ENCODE data around the gene CAPZA2. TPM values are rescaled to one million over a fixed set of nuclear protein-coding genes. Genes with fewer than 3 reads are reported as not detected.

The CAPZA2 gene
- total RNA-seq, 1 experiment from 2014 or later, result 153 TPM

DNA sequence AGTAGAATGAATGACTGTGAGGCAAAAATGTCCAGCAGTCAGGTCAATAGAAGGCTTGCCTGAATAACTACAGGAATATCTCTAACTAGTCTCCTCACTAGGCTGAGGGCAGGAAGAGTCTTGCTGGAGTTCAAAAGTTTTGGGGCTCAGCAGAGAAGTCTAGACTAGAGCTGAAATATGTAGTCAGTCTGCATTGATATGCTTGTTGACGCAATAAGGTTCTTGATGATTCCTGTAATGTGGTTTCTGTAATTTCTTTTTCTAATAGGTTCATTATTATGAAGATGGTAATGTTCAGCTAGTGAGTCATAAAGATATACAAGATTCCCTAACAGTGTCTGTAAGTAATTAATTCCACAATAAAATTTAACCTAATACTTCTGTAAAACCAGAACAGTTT is 49.4 kb downstream of the CAPZA2 start (continued):
- TF ChIP-seq, protein P1, sequence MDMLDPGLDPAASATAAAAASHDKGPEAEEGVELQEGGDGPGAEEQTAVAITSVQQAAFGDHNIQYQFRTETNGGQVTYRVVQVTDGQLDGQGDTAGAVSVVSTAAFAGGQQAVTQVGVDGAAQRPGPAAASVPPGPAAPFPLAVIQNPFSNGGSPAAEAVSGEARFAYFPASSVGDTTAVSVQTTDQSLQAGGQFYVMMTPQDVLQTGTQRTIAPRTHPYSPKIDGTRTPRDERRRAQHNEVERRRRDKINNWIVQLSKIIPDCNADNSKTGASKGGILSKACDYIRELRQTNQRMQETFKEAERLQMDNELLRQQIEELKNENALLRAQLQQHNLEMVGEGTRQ (CRISPR knock-in tag; IDR thresholded peaks at IDR 0.05), result no peak
- no peak for TF ChIP-seq NR2C2 (CRISPR knock-in tag; IDR thresholded peaks at IDR 0.05)
- TF ChIP-seq, protein P2, sequence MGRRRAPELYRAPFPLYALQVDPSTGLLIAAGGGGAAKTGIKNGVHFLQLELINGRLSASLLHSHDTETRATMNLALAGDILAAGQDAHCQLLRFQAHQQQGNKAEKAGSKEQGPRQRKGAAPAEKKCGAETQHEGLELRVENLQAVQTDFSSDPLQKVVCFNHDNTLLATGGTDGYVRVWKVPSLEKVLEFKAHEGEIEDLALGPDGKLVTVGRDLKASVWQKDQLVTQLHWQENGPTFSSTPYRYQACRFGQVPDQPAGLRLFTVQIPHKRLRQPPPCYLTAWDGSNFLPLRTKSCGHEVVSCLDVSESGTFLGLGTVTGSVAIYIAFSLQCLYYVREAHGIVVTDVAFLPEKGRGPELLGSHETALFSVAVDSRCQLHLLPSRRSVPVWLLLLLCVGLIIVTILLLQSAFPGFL (CRISPR knock-in tag; IDR thresholded peaks at IDR 0.05; ENCODE audit: borderline replicate concordance), result no peak
- TF ChIP-seq ZNF396 (CRISPR knock-in tag; IDR thresholded peaks at IDR 0.05; ENCODE audit: borderline replicate concordance), result no peak

DNA sequence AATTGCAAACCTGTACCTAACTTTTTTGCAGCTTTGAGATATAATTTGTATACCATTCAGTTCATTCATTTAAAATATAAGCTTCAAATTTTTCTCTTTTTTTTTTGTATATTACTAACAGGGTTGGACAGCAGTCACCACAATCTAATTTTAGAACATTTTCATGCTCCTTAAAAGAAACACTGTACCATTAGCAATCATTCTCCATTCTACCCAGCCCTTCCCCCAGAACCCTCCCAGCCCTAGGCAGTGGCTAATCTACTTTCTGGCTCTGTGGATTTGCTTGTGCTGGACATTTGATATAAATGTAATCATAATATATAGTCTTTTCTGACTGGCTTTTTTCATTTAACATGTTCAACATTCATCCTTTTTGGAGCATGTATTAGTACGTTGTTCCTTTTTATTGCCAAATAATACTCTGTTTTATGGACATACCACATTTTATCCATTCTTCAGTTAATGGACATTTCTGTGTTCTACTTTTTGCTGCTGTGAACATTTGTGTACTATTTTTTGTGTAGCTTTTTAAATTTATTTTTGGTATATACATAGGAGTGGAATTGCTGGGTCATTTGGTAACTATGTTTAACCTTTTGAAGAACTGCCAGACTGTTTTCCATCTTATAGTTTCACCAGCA is 50.0 kb downstream of the CAPZA2 start:
- ATAC-seq (no peak), DNase-seq (ENCODE audit: low spot score) (no peak)
- CTCF ChIA-PET, result interaction anchor here (1.6 kb wide), 1 partner anchor 18 kb away, joined by 6 read pairs; no protein-coding TSS in a partner anchor
- Mint-ChIP-seq H3K4me1 (no peaks in the 10 kb centered on the region), H3K36me3 (peaks cover 61% of the 10 kb centered on the region), H3K4me3 (no peak overlapping the region), H3K9me3 (no peaks in the 10 kb centered on the region), H3K27ac (no peak overlapping the region), H3K27me3 (ENCODE audit: low read depth) (no peaks in the 10 kb centered on the region)
- POLR2A ChIA-PET, result no interaction called here
- no peak for TF ChIP-seq RELA (CRISPR knock-in tag; IDR thresholded peaks at IDR 0.05; ENCODE audit: borderline replicate concordance)
- TF ChIP-seq, protein P3, sequence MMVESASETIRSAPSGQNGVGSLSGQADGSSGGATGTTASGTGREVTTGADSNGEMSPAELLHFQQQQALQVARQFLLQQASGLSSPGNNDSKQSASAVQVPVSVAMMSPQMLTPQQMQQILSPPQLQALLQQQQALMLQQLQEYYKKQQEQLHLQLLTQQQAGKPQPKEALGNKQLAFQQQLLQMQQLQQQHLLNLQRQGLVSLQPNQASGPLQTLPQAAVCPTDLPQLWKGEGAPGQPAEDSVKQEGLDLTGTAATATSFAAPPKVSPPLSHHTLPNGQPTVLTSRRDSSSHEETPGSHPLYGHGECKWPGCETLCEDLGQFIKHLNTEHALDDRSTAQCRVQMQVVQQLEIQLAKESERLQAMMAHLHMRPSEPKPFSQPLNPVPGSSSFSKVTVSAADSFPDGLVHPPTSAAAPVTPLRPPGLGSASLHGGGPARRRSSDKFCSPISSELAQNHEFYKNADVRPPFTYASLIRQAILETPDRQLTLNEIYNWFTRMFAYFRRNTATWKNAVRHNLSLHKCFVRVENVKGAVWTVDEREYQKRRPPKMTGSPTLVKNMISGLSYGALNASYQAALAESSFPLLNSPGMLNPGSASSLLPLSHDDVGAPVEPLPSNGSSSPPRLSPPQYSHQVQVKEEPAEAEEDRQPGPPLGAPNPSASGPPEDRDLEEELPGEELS (CRISPR knock-in tag; IDR thresholded peaks at IDR 0.05), result no peak
- TF ChIP-seq KAT7 (CRISPR knock-in tag; IDR thresholded peaks at IDR 0.05; ENCODE audit: borderline replicate concordance), result no peak
- TF ChIP-seq, protein P4, sequence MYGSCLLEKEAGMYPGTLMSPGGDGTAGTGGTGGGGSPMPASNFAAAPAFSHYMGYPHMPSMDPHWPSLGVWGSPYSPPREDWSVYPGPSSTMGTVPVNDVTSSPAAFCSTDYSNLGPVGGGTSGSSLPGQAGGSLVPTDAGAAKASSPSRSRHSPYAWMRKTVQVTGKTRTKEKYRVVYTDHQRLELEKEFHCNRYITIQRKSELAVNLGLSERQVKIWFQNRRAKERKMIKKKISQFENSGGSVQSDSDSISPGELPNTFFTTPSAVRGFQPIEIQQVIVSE (CRISPR knock-in tag; IDR thresholded peaks at IDR 0.05; ENCODE audit: borderline replicate concordance), result no peak
- no peak for TF ChIP-seq ZNF671 (CRISPR knock-in tag; IDR thresholded peaks at IDR 0.05)
- TF ChIP-seq SOX15 (CRISPR knock-in tag; IDR thresholded peaks at IDR 0.05), result no peak
- TF ChIP-seq, protein P5, sequence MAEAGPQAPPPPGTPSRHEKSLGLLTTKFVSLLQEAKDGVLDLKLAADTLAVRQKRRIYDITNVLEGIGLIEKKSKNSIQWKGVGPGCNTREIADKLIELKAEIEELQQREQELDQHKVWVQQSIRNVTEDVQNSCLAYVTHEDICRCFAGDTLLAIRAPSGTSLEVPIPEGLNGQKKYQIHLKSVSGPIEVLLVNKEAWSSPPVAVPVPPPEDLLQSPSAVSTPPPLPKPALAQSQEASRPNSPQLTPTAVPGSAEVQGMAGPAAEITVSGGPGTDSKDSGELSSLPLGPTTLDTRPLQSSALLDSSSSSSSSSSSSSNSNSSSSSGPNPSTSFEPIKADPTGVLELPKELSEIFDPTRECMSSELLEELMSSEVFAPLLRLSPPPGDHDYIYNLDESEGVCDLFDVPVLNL (CRISPR knock-in tag; IDR thresholded peaks at IDR 0.05; ENCODE audit: borderline replicate concordance, low read depth), result no peak
- TF ChIP-seq, protein P6, sequence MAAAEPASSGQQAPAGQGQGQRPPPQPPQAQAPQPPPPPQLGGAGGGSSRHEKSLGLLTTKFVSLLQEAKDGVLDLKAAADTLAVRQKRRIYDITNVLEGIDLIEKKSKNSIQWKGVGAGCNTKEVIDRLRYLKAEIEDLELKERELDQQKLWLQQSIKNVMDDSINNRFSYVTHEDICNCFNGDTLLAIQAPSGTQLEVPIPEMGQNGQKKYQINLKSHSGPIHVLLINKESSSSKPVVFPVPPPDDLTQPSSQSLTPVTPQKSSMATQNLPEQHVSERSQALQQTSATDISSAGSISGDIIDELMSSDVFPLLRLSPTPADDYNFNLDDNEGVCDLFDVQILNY (CRISPR knock-in tag; IDR thresholded peaks at IDR 0.05), result no peak
- no peak for TF ChIP-seq GABPB1 (CRISPR knock-in tag; IDR thresholded peaks at IDR 0.05)
- no peak for TF ChIP-seq ZNF232 (CRISPR knock-in tag; IDR thresholded peaks at IDR 0.05)
- no peak for TF ChIP-seq ELF4 (CRISPR knock-in tag; IDR thresholded peaks at IDR 0.05; ENCODE audit: low read depth)
- TF ChIP-seq GRHL2 (CRISPR knock-in tag; IDR thresholded peaks at IDR 0.05; ENCODE audit: insufficient replicate concordance, severe bottlenecking), result no peak
- TF ChIP-seq, protein P7, sequence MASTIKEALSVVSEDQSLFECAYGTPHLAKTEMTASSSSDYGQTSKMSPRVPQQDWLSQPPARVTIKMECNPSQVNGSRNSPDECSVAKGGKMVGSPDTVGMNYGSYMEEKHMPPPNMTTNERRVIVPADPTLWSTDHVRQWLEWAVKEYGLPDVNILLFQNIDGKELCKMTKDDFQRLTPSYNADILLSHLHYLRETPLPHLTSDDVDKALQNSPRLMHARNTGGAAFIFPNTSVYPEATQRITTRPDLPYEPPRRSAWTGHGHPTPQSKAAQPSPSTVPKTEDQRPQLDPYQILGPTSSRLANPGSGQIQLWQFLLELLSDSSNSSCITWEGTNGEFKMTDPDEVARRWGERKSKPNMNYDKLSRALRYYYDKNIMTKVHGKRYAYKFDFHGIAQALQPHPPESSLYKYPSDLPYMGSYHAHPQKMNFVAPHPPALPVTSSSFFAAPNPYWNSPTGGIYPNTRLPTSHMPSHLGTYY (CRISPR knock-in tag; IDR thresholded peaks at IDR 0.05), result no peak
- TF ChIP-seq ZNF263 (CRISPR knock-in tag; IDR thresholded peaks at IDR 0.05; ENCODE audit: low read depth), result no peak
- TF ChIP-seq, protein P8, sequence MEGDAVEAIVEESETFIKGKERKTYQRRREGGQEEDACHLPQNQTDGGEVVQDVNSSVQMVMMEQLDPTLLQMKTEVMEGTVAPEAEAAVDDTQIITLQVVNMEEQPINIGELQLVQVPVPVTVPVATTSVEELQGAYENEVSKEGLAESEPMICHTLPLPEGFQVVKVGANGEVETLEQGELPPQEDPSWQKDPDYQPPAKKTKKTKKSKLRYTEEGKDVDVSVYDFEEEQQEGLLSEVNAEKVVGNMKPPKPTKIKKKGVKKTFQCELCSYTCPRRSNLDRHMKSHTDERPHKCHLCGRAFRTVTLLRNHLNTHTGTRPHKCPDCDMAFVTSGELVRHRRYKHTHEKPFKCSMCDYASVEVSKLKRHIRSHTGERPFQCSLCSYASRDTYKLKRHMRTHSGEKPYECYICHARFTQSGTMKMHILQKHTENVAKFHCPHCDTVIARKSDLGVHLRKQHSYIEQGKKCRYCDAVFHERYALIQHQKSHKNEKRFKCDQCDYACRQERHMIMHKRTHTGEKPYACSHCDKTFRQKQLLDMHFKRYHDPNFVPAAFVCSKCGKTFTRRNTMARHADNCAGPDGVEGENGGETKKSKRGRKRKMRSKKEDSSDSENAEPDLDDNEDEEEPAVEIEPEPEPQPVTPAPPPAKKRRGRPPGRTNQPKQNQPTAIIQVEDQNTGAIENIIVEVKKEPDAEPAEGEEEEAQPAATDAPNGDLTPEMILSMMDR (IDR thresholded peaks at IDR 0.05), result no peak
- TF ChIP-seq, protein P9, sequence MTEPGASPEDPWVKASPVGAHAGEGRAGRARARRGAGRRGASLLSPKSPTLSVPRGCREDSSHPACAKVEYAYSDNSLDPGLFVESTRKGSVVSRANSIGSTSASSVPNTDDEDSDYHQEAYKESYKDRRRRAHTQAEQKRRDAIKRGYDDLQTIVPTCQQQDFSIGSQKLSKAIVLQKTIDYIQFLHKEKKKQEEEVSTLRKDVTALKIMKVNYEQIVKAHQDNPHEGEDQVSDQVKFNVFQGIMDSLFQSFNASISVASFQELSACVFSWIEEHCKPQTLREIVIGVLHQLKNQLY (CRISPR knock-in tag; IDR thresholded peaks at IDR 0.05), result no peak
- no peak for TF ChIP-seq MXD4 (CRISPR knock-in tag; IDR thresholded peaks at IDR 0.05; ENCODE audit: borderline replicate concordance)
- TF ChIP-seq, protein P10, sequence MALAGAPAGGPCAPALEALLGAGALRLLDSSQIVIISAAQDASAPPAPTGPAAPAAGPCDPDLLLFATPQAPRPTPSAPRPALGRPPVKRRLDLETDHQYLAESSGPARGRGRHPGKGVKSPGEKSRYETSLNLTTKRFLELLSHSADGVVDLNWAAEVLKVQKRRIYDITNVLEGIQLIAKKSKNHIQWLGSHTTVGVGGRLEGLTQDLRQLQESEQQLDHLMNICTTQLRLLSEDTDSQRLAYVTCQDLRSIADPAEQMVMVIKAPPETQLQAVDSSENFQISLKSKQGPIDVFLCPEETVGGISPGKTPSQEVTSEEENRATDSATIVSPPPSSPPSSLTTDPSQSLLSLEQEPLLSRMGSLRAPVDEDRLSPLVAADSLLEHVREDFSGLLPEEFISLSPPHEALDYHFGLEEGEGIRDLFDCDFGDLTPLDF (CRISPR knock-in tag; IDR thresholded peaks at IDR 0.05), result no peak

Measured in WTC11 (cell line).